HepG2 (cell line): ENCODE results near the gene HCRTR1. TPM values are rescaled to one million over a fixed set of nuclear protein-coding genes. Genes with fewer than 3 reads are reported as not detected.

Experiments used
- ATAD3A ChIP-seq: sonication (generic); formaldehyde crosslinking; IDR thresholded peaks from 2 replicates; pipeline ENCODE4 v1.4.0; 2020; ENCODE audit warnings: missing genetic modification reagents
- ATF1 ChIP-seq: IDR thresholded peaks from 2 replicates; pipeline ENCODE4 v1.6.1; 2016; ENCODE audit warnings: mild to moderate bottlenecking, control low read depth
- ESRRA ChIP-seq: sonication (generic); formaldehyde crosslinking; IDR thresholded peaks from 2 replicates; pipeline ENCODE4 v1.5.1; 2020; ENCODE audit warnings: mild to moderate bottlenecking, low read depth, missing genetic modification reagents
- HMGA1 ChIP-seq: sonication (generic); formaldehyde crosslinking; conservative IDR thresholded peaks from 2 replicates; pipeline ENCODE4 v1.4.0; 2020; ENCODE audit warnings: missing genetic modification reagents
- KMT2B ChIP-seq: IDR thresholded peaks from 2 replicates; pipeline ENCODE4 v1.6.1; 2016; ENCODE audit warnings: missing genetic modification reagents, missing compliant biosample characterization
- MTF1 ChIP-seq: sonication (generic); formaldehyde crosslinking; IDR thresholded peaks from 2 replicates; pipeline ENCODE4 v1.5.0; 2020; ENCODE audit warnings: missing genetic modification reagents
- PCBP1 ChIP-seq: fragments of 200-400 bp; formaldehyde crosslinking; IDR thresholded peaks from 2 replicates; pipeline ENCODE4 v1.6.1; 2017; ENCODE audit warnings: mild to moderate bottlenecking, low read depth, low read length, borderline replicate concordance
- STAG1 ChIP-seq: sonication (generic); formaldehyde crosslinking; IDR thresholded peaks from 2 replicates; pipeline ENCODE4 v1.4.0; 2020; ENCODE audit warnings: missing genetic modification reagents
- TBL1XR1 ChIP-seq: fragments of 150-350 bp; IDR thresholded peaks from 2 replicates; pipeline ENCODE4 v1.6.1; 2014; ENCODE audit warnings: borderline replicate concordance, low read length; ENCODE audit not compliant: partially characterized antibody
- TCF7 ChIP-seq: sonication (generic); IDR thresholded peaks from 2 replicates; pipeline ENCODE4 v1.6.1; 2016; ENCODE audit warnings: antibody characterized with exemption, low read depth
- ZKSCAN5 ChIP-seq: sonication (generic); formaldehyde crosslinking; IDR thresholded peaks from 2 replicates; pipeline ENCODE4 v1.5.1; 2020; ENCODE audit warnings: mild to moderate bottlenecking, missing genetic modification reagents
- ZNF33A ChIP-seq: sonication (generic); formaldehyde crosslinking; IDR thresholded peaks from 2 replicates; pipeline ENCODE4 v1.5.1; 2020; ENCODE audit warnings: missing genetic modification reagents, mild to moderate bottlenecking, moderate library complexity, borderline replicate concordance
- ZNF343 ChIP-seq: sonication (generic); formaldehyde crosslinking; IDR thresholded peaks from 2 replicates; pipeline ENCODE4 v1.4.0; 2020; ENCODE audit warnings: mild to moderate bottlenecking, missing genetic modification reagents
- ZNF350 ChIP-seq: sonication (generic); formaldehyde crosslinking; IDR thresholded peaks from 2 replicates; pipeline ENCODE4 v1.4.0; 2020; ENCODE audit warnings: mild to moderate bottlenecking, low read depth, missing genetic modification reagents, borderline replicate concordance
- ZNF44 ChIP-seq: sonication (generic); formaldehyde crosslinking; IDR thresholded peaks from 2 replicates; pipeline ENCODE4 v1.5.1; 2020; ENCODE audit warnings: mild to moderate bottlenecking, missing genetic modification reagents
- ZNF549 ChIP-seq: sonication (generic); formaldehyde crosslinking; IDR thresholded peaks from 2 replicates; pipeline ENCODE4 v1.5.0; 2020; ENCODE audit warnings: missing genetic modification reagents
- ZNF564 ChIP-seq: sonication (generic); formaldehyde crosslinking; IDR thresholded peaks from 2 replicates; pipeline ENCODE4 v1.8.1; 2023; ENCODE audit warnings: mild to moderate bottlenecking, missing genetic modification reagents
- ZNF850 ChIP-seq: sonication (generic); formaldehyde crosslinking; conservative IDR thresholded peaks from 2 replicates; pipeline ENCODE4 v1.9.0; 2021; ENCODE audit warnings: mild to moderate bottlenecking, missing genetic modification reagents
- ZSCAN25 ChIP-seq: sonication (generic); formaldehyde crosslinking; IDR thresholded peaks from 2 replicates; pipeline ENCODE4 v1.8.0; 2022; ENCODE audit warnings: mild to moderate bottlenecking, missing genetic modification reagents
- polyA plus RNA-seq, 8 experiments: library from polyadenylated mRNA; depleted of rRNA in 3 of 8; stranded (reverse) in 7 of 8; unstranded in 1 of 8; fragments of >200 nt; fragmentation: Illumina TruSeq in 4 of 8; extraction: Trizol in 4 of 8; gene quantifications; 2 replicates each; pipeline versions ENCODE4 v1.2.1 to v1.2.3, GENCODE V29; 2011 to 2016; ENCODE audit warnings: low read depth in 4 of 8, missing spikeins in 1 of 8, mixed read lengths in 1 of 8; ENCODE audit not compliant: insufficient read depth in 1 of 8
- total RNA-seq, 5 experiments: library from RNA; depleted of rRNA; stranded (reverse); fragments of >200 nt; fragmentation: Illumina TruSeq; extraction: Trizol; gene quantifications; 2 replicates each; pipeline ENCODE4 v1.2.3, GENCODE V29; 2016; ENCODE audit warnings: low read depth in 1 of 5
- TF ChIP-seq, protein P1 (sequence below): sonication (generic); formaldehyde crosslinking; IDR thresholded peaks from 2 replicates; pipeline ENCODE4 v1.9.0; 2021; ENCODE audit warnings: missing genetic modification reagents, borderline replicate concordance
- TF ChIP-seq, protein P2 (sequence below): sonication (generic); formaldehyde crosslinking; IDR thresholded peaks from 2 replicates; pipeline ENCODE4 v1.4.0; 2020; ENCODE audit warnings: mild to moderate bottlenecking, missing genetic modification reagents
- TF ChIP-seq, protein P3 (sequence below): fragments of 450-650 bp; IDR thresholded peaks from 2 replicates; pipeline ENCODE4 v1.6.1; 2016
- TF ChIP-seq, protein P4 (sequence below): sonication (generic); formaldehyde crosslinking; IDR thresholded peaks from 2 replicates; pipeline ENCODE4 v1.8.0; 2022; ENCODE audit warnings: missing genetic modification reagents, mild to moderate bottlenecking, borderline replicate concordance
- TF ChIP-seq, protein P5 (sequence below), 2 experiments: sonication (generic) in 1 of 2; formaldehyde crosslinking in 1 of 2; IDR thresholded peaks; 2 replicates each; pipeline versions ENCODE4 v1.4.0 to v1.6.1; 2016 to 2020; ENCODE audit warnings: borderline replicate concordance in 1 of 2, low read depth in 1 of 2, mild to moderate bottlenecking in 1 of 2, missing genetic modification reagents in 1 of 2

Gene HCRTR1
- total and polyA plus RNA-seq, 2 of the 13 experiments (the other 11 are each of a cell fraction or from before 2014, with no cell fraction given): not detected

DNA sequence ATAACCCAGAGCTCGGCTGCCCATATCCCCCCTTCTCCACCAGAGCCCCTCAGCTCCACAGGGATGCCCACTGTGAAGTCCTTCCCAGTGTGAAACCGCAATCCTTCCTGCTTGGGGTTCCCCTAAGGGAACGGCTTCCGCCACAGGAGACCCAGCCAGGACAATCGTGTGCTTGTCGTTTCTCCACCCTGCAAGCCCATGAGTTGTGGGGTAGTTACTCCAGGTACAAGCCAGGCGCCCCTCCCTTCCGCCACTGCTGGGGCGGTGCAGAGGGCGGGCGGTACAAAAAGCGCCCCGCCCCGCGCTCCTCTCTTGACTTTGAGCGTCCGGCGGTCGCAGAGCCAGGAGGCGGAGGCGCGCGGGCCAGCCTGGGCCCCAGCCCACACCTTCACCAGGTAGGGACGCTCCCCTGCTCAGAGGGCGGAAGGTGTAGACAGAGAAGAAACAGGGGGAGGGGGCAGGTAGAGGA, 41.3 kb upstream of the HCRTR1 start, which contains the start of gene TINAGL1 (continued):
- TF ChIP-seq ATF1 (CRISPR knock-in tag) (no peak), ZNF33A (CRISPR knock-in tag) (no peak), ATAD3A (CRISPR knock-in tag) (no peak), ZNF564 (no peak), ZSCAN25 (CRISPR knock-in tag) (peak; percentile 44; the same call in 1 of the 2 replicates), KMT2B (CRISPR knock-in tag) (no peak; the same call in 1 of the 2 replicates), ZNF350 (CRISPR knock-in tag) (no peak), STAG1 (no peak), ZNF343 (CRISPR knock-in tag) (no peak), ZNF850 (no peak), ZNF549 (CRISPR knock-in tag) (no peak), MTF1 (CRISPR knock-in tag) (no peak), HMGA1 (no peak), TBL1XR1 (no peak), ESRRA (no peak), ZKSCAN5 (CRISPR knock-in tag) (no peak), TCF7 (no peak), PCBP1 (no peak), ZNF44 (CRISPR knock-in tag) (no peak)
- TF ChIP-seq, protein P1, sequence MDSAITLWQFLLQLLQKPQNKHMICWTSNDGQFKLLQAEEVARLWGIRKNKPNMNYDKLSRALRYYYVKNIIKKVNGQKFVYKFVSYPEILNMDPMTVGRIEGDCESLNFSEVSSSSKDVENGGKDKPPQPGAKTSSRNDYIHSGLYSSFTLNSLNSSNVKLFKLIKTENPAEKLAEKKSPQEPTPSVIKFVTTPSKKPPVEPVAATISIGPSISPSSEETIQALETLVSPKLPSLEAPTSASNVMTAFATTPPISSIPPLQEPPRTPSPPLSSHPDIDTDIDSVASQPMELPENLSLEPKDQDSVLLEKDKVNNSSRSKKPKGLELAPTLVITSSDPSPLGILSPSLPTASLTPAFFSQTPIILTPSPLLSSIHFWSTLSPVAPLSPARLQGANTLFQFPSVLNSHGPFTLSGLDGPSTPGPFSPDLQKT (CRISPR knock-in tag): no peak
- TF ChIP-seq, protein P2, sequence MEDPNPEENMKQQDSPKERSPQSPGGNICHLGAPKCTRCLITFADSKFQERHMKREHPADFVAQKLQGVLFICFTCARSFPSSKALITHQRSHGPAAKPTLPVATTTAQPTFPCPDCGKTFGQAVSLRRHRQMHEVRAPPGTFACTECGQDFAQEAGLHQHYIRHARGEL (CRISPR knock-in tag): no peak
- TF ChIP-seq, protein P3, sequence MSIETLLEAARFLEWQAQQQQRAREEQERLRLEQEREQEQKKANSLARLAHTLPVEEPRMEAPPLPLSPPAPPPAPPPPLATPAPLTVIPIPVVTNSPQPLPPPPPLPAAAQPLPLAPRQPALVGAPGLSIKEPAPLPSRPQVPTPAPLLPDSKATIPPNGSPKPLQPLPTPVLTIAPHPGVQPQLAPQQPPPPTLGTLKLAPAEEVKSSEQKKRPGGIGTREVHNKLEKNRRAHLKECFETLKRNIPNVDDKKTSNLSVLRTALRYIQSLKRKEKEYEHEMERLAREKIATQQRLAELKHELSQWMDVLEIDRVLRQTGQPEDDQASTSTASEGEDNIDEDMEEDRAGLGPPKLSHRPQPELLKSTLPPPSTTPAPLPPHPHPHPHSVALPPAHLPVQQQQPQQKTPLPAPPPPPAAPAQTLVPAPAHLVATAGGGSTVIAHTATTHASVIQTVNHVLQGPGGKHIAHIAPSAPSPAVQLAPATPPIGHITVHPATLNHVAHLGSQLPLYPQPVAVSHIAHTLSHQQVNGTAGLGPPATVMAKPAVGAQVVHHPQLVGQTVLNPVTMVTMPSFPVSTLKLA: no peak
- TF ChIP-seq, protein P4, sequence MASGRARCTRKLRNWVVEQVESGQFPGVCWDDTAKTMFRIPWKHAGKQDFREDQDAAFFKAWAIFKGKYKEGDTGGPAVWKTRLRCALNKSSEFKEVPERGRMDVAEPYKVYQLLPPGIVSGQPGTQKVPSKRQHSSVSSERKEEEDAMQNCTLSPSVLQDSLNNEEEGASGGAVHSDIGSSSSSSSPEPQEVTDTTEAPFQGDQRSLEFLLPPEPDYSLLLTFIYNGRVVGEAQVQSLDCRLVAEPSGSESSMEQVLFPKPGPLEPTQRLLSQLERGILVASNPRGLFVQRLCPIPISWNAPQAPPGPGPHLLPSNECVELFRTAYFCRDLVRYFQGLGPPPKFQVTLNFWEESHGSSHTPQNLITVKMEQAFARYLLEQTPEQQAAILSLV (CRISPR knock-in tag): no peak
- TF ChIP-seq, protein P5, sequence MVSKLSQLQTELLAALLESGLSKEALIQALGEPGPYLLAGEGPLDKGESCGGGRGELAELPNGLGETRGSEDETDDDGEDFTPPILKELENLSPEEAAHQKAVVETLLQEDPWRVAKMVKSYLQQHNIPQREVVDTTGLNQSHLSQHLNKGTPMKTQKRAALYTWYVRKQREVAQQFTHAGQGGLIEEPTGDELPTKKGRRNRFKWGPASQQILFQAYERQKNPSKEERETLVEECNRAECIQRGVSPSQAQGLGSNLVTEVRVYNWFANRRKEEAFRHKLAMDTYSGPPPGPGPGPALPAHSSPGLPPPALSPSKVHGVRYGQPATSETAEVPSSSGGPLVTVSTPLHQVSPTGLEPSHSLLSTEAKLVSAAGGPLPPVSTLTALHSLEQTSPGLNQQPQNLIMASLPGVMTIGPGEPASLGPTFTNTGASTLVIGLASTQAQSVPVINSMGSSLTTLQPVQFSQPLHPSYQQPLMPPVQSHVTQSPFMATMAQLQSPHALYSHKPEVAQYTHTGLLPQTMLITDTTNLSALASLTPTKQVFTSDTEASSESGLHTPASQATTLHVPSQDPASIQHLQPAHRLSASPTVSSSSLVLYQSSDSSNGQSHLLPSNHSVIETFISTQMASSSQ (IDR thresholded peaks at IDR 0.05; ENCODE audit: low read depth): no peak
- TF ChIP-seq, protein P5 (CRISPR knock-in tag; IDR thresholded peaks at IDR 0.05; ENCODE audit: borderline replicate concordance): 0 out of 2 replicates have a peak, but pooled peaks have one; percentile 10
